HL-60/S4 treated with retinoic acid at 250 ng/mL for 4 days and 3 days (cell line): ENCODE data around the gene CSPG4.

Experiments used
- in situ Hi-C: fragments of 300-500 bp; cut with MboI; formaldehyde crosslinking; loops from 2 replicates; pipeline ENCODE4 v1.7.0; 2022; ENCODE audit warnings: low sequenced_read_pairs

Gene CSPG4

GRCh38 chr15:75631935-75632334 is 80.7 kb downstream of the CSPG4 start:
- in situ Hi-C loops = no loop called here

DNA sequence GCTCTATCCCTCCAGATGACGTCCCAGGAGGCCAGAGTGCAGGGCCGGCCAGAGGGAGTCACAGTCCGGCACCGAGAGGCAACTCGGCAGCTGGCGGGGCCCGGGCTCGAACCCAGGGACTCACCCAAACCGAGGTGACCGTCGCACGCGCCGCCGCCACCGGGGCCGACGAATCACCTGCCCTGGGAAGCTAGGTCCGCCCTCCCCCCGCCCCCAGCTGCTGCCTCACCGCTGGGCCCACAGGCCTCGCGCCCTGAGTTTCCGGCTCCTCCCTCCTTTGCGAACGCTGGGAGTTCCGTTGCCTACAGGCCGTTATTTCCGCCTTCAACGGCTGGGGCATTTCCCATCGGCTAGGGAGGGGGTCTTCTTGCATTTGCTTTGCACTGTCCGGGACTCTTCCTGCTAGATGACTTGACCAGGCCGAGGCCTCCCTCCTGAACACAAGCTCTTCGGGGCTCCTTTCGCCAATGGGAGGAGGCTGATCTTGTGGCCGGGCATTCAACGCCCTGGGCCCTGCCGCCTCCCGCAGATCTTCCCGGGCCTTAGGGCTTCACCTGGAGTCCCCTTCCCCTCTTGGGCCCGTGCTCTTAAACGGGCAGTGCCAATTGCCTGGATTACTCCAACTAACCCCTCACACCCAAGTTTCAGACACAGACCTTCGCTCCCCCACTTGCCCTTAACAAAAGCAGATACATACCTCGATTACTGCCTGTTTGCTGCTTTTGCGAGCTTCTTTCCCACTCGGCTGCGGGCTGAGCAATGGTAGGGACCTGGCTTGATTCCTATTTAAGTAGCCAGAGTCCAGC is 86.9 kb downstream of the CSPG4 start, which contains the start of gene SNUPN:
Gene SNUPN, minus strand, starts transcription at position 184 of the 806 bp plus-strand sequence. CDS start 4,674 bp downstream, outside the sequence.
- in situ Hi-C loops = no loop called here
